GM23338 (cell line): ENCODE results near the gene NRXN2. TPM values are rescaled to one million over a fixed set of nuclear protein-coding genes. Genes with fewer than 3 reads are reported as not detected.

Experiments used
- ATAC-seq: fragments of 200-7000 bp; cut with Tn5 transposase; 3 replicates; pipeline ENCODE4 v1.9.1; 2020
- DNase-seq: peaks from one replicate; pipeline ENCODE4 v3.0.0-alpha.2; 2015; ENCODE audit warnings: low spot score
- H2AFZ ChIP-seq: fragments of 200-600 bp; sonication (generic); 2 replicates; pipeline ENCODE4 v1.8.0; 2016; ENCODE audit warnings: antibody characterized with exemption, mild to moderate bottlenecking, moderate library complexity
- H3F3A ChIP-seq: fragments of 200-600 bp; sonication (generic); replicated peaks from 2 replicates; pipeline ENCODE4 v1.8.0; 2017; ENCODE audit warnings: antibody characterized with exemption, mixed run types, low read depth
- H3K27ac ChIP-seq: fragments of 200-600 bp; sonication (generic); 2 replicates; pipeline ENCODE4 v1.6.1; 2016; ENCODE audit warnings: low read depth
- H3K27me3 ChIP-seq: fragments of 200-600 bp; sonication (generic); 2 replicates; pipeline ENCODE4 v1.8.0; 2016; ENCODE audit warnings: mild to moderate bottlenecking, mixed run types, moderate library complexity; ENCODE audit not compliant: insufficient read depth
- H3K36me3 ChIP-seq: fragments of 200-600 bp; sonication (generic); 2 replicates; pipeline ENCODE4 v1.8.0; 2016; ENCODE audit warnings: mild to moderate bottlenecking; ENCODE audit not compliant: insufficient read depth
- H3K4me1 ChIP-seq: fragments of 200-600 bp; sonication (generic); 2 replicates; pipeline ENCODE4 v1.8.0; 2016; ENCODE audit warnings: mild to moderate bottlenecking, moderate library complexity; ENCODE audit not compliant: insufficient read depth
- H3K4me2 ChIP-seq: fragments of 200-600 bp; sonication (generic); 2 replicates; pipeline ENCODE4 v1.7.1; 2017; ENCODE audit warnings: mixed run types
- H3K4me3 ChIP-seq: fragments of 200-600 bp; sonication (generic); 2 replicates; pipeline ENCODE4 v1.6.1; 2016; ENCODE audit warnings: mixed run types
- H3K79me2 ChIP-seq: fragments of 200-600 bp; sonication (generic); replicated peaks from 2 replicates; pipeline ENCODE4 v1.8.0; 2017; ENCODE audit warnings: mild to moderate bottlenecking; ENCODE audit not compliant: insufficient read depth
- H3K9me2 ChIP-seq: fragments of 200-600 bp; sonication (generic); 2 replicates; pipeline ENCODE4 v1.8.0; 2017; ENCODE audit not compliant: insufficient read depth
- H4K20me1 ChIP-seq: fragments of 200-600 bp; sonication (generic); replicated peaks from 2 replicates; pipeline ENCODE4 v1.8.0; 2017; ENCODE audit warnings: mild to moderate bottlenecking; ENCODE audit not compliant: insufficient read depth
- H3K27ac Mint-ChIP-seq: 2 replicates; pipeline ENCODE4 v1.8.0; 2020; ENCODE audit warnings: inconsistent platforms, mild to moderate bottlenecking, moderate library complexity, mixed read lengths
- H3K27me3 Mint-ChIP-seq: 3 replicates; pipeline ENCODE4 v1.8.0; 2022; ENCODE audit warnings: low read depth, mild to moderate bottlenecking, moderate library complexity, mixed read lengths, inconsistent platforms; ENCODE audit not compliant: insufficient read depth, poor library complexity
- H3K36me3 Mint-ChIP-seq: 3 replicates; pipeline ENCODE4 v1.8.0; 2021; ENCODE audit warnings: low read depth, mild to moderate bottlenecking, inconsistent platforms, moderate library complexity, mixed read lengths
- H3K4me1 Mint-ChIP-seq: 3 replicates; pipeline ENCODE4 v1.8.0; 2020; ENCODE audit warnings: mild to moderate bottlenecking, inconsistent platforms, mixed read lengths
- H3K4me3 Mint-ChIP-seq: 3 replicates; pipeline ENCODE4 v1.8.0; 2021; ENCODE audit warnings: moderate library complexity, mild to moderate bottlenecking, inconsistent platforms, mixed read lengths
- H3K9me3 Mint-ChIP-seq: 3 replicates; pipeline ENCODE4 v1.8.0; 2020; ENCODE audit warnings: moderate library complexity, mild to moderate bottlenecking, inconsistent platforms, mixed read lengths
- CREB1 ChIP-seq: fragments of 250-450 bp; sonication (Bioruptor Pico); IDR thresholded peaks from 2 replicates; pipeline ENCODE4 v1.5.0; 2020; ENCODE audit warnings: low read depth, mild to moderate bottlenecking, moderate library complexity
- CTCF ChIP-seq, 2 experiments: fragments of 200-600 bp in 1 of 2; sonication (generic) in 1 of 2; conservative IDR thresholded peaks; 2 replicates each; pipeline versions ENCODE4 v1.5.1 to v1.6.1; 2016 to 2017; ENCODE audit warnings: antibody characterized with exemption in 2 of 2, low read depth in 2 of 2, mild to moderate bottlenecking in 2 of 2, moderate library complexity in 1 of 2
- EZH2 ChIP-seq: fragments of 200-600 bp; sonication (generic); IDR thresholded peaks from one replicate; pipeline ENCODE4 v1.8.0; 2017; ENCODE audit warnings: antibody characterized with exemption, mild to moderate bottlenecking, low read depth; ENCODE audit not compliant: unreplicated experiment
- EZH2phosphoT487 ChIP-seq: fragments of 200-600 bp; sonication (generic); IDR thresholded peaks from one replicate; pipeline ENCODE4 v1.8.1; 2018; ENCODE audit warnings: antibody characterized with exemption; ENCODE audit not compliant: unreplicated experiment
- JUNB ChIP-seq: IDR thresholded peaks from one replicate; pipeline ENCODE4 v1.6.1; 2016; ENCODE audit warnings: antibody characterized with exemption; ENCODE audit not compliant: unreplicated experiment
- NANOG ChIP-seq: IDR thresholded peaks from 2 replicates; pipeline ENCODE4 v1.6.1; 2016; ENCODE audit warnings: antibody characterized with exemption, borderline replicate concordance
- POLR2AphosphoS5 ChIP-seq: IDR thresholded peaks from 2 replicates; pipeline ENCODE4 v1.6.1; 2016; ENCODE audit warnings: antibody characterized with exemption, low read depth
- REST ChIP-seq: IDR thresholded peaks from one replicate; pipeline ENCODE4 v1.6.1; 2018; ENCODE audit warnings: antibody characterized with exemption; ENCODE audit not compliant: unreplicated experiment
- STAT1 ChIP-seq: IDR thresholded peaks from one replicate; pipeline ENCODE4 v1.6.1; 2016; ENCODE audit warnings: antibody characterized with exemption; ENCODE audit not compliant: unreplicated experiment
- ZNF331 ChIP-seq: fragments of 250-450 bp; sonication (Bioruptor Pico); IDR thresholded peaks from 2 replicates; pipeline ENCODE4 v1.5.0; 2020; ENCODE audit warnings: low read depth, mild to moderate bottlenecking, moderate library complexity
- polyA plus RNA-seq: library from polyadenylated mRNA; unstranded; fragments of >200 nt; fragmentation: Nextera tagmentation; extraction: Ambion mirVana; gene quantifications from 2 replicates; pipeline ENCODE4 v1.2.1, GENCODE V29; 2016
- total RNA-seq: library from RNA; depleted of rRNA; stranded (reverse); fragments of >200 nt; shearing (Covaris generic); gene quantifications from 2 replicates; pipeline ENCODE4 v1.2.3, GENCODE V29; 2014

Gene NRXN2
- total and polyA plus RNA-seq, 2 experiments from 2014 or later: 3.4 to 17.0 TPM

- no peak for TF ChIP-seq REST
- no peak for TF ChIP-seq NANOG
- no peak for TF ChIP-seq STAT1
- no peak for TF ChIP-seq ZNF331 (CRISPR knock-in tag)
- TF ChIP-seq EZH2: no peak
- no peak for TF ChIP-seq EZH2phosphoT487
- no peak for TF ChIP-seq CREB1 (CRISPR knock-in tag)
- TF ChIP-seq CTCF (conservative IDR thresholded peaks at IDR 0.05; ENCODE audit: low read depth in 2 of 2): no peak
- TF ChIP-seq POLR2AphosphoS5: no peak
Measured at GRCh38 chr11:64726211-64726641, 3.2 kb upstream of the NRXN2 start (continued).

GRCh38 chr11:64724863-64725532 is 2.0 kb upstream of the NRXN2 start:
- Mint-ChIP-seq H3K27me3 (peaks cover 49% of the 10 kb centered on the region), H3K27ac (peak overlapping the region; percentile 42; the same call in 1 of the 2 replicates), H3K9me3 (no peaks in the 10 kb centered on the region; the same call in 2 of the 3 replicates), H3K36me3 (peaks cover 19% of the 10 kb centered on the region), H3K4me1 (peaks cover 61% of the 10 kb centered on the region), H3K4me3 (peak overlapping the region; percentile 10; the same call in 2 of the 3 replicates)
- peaks cover 43% of the 10 kb centered on the region for H3K4me1 ChIP-seq
- H3K36me3 ChIP-seq: no peaks in the 10 kb centered on the region
- ATAC-seq (no peak), DNase-seq (no peak)
- H3F3A ChIP-seq: peaks cover 6% of the 10 kb centered on the region; the same call in 1 of the 2 replicates
- H3K9me2 ChIP-seq: no peaks in the 10 kb centered on the region
- H3K4me2 ChIP-seq: peak overlapping the region; percentile 71
- peaks cover 16% of the 10 kb centered on the region for H3K27me3 ChIP-seq
- H3K27ac ChIP-seq: no peak overlapping the region
- no peak overlapping the region for H2AFZ ChIP-seq
- no peaks in the 10 kb centered on the region for H3K79me2 ChIP-seq
- no peaks in the 10 kb centered on the region for H4K20me1 ChIP-seq
- no peak overlapping the region; the same call in 1 of the 2 replicates for H3K4me3 ChIP-seq
- TF ChIP-seq NANOG (no peak), EZH2phosphoT487 (no peak), REST (no peak), JUNB (no peak)
